Suprapubic skin (tissue), 4 donors: ENCODE measurements around the gene CDYL2.

Source experiments
- CTCF ChIP-seq, 2 donors: fragments of 200-600 bp in 1 of 2; fragments of 450-650 bp in 1 of 2; sonication (generic) in 1 of 2; IDR thresholded peaks; one replicate each; pipeline ENCODE4 v1.5.1; 2016 to 2019; ENCODE audit warnings: antibody characterized with exemption in 2 of 2, mild to moderate bottlenecking in 1 of 2, moderate library complexity in 1 of 2
- EP300 ChIP-seq: sonication (generic); formaldehyde crosslinking; IDR thresholded peaks from one replicate; pipeline ENCODE4 v1.6.1; 2017; ENCODE audit warnings: antibody characterized with exemption
- POLR2A ChIP-seq, 2 donors: fragments of 450-650 bp; IDR thresholded peaks; one replicate each; pipeline ENCODE4 v1.6.1; 2017; ENCODE audit warnings: antibody characterized with exemption in 2 of 2, mild to moderate bottlenecking in 2 of 2, moderate library complexity in 2 of 2
- POLR2AphosphoS5 ChIP-seq, 3 donors: sonication (generic); formaldehyde crosslinking; IDR thresholded peaks; one replicate each; pipeline ENCODE4 v1.6.1; 2017; ENCODE audit warnings: antibody characterized with exemption in 3 of 3

DNA sequence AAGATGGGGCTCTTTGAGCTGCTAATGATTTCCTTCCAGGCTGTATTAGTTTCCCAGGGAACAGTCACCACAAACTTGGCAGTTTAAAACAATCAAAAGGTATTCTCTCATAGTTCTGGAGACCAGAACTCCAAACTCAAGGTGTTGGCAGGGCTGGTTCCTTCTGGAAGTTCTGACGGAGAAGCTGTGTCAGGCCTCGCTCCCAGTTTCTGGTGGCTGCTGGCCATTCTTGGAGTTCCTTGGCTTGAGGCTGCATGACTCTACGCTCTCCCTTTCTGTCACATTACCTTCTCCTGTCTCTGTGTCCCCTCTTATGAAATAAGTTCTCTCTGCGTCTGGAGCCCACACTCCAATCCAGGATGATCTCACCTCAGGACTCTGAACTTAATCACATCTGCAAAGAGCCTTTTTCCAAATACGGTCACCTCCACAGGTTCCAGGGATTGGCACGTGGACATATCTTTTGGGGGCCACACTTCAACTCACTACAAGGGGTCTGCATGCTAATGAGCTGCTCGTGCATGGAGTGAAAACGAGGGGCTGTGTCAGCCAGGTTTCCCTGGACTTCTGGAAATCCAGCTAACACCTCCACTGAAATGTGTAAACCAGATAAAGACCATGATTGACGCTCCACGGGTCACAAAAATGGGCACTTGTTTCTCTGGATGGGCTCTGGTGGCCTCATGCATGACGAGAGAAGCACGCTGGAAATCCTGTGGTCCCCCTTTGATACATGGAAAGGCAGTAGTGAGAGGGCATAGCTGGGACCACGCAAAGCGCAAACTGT is 185.3 kb downstream of the CDYL2 start:
- no peak for TF ChIP-seq POLR2AphosphoS5 (IDR thresholded peaks at IDR 0.05)
- TF ChIP-seq CTCF (IDR thresholded peaks at IDR 0.05): no peak
- TF ChIP-seq POLR2A (IDR thresholded peaks at IDR 0.05): no peak
- TF ChIP-seq EP300: no peak
